GM23338 (cell line): Measurements from ENCODE around the gene RAB11FIP3. TPM values are rescaled to one million over a fixed set of nuclear protein-coding genes. Genes with fewer than 3 reads are reported as not detected.

Experiments
- ATAC-seq: fragments of 200-7000 bp; cut with Tn5 transposase; 3 replicates; pipeline ENCODE4 v1.9.1; 2020
- DNase-seq: peaks from one replicate; pipeline ENCODE4 v3.0.0-alpha.2; 2015; ENCODE audit warnings: low spot score
- H2AFZ ChIP-seq: fragments of 200-600 bp; sonication (generic); 2 replicates; pipeline ENCODE4 v1.8.0; 2016; ENCODE audit warnings: antibody characterized with exemption, mild to moderate bottlenecking, moderate library complexity
- H3F3A ChIP-seq: fragments of 200-600 bp; sonication (generic); replicated peaks from 2 replicates; pipeline ENCODE4 v1.8.0; 2017; ENCODE audit warnings: antibody characterized with exemption, mixed run types, low read depth
- H3K27ac ChIP-seq: fragments of 200-600 bp; sonication (generic); 2 replicates; pipeline ENCODE4 v1.6.1; 2016; ENCODE audit warnings: low read depth
- H3K27me3 ChIP-seq: fragments of 200-600 bp; sonication (generic); 2 replicates; pipeline ENCODE4 v1.8.0; 2016; ENCODE audit warnings: mild to moderate bottlenecking, mixed run types, moderate library complexity; ENCODE audit not compliant: insufficient read depth
- H3K36me3 ChIP-seq: fragments of 200-600 bp; sonication (generic); 2 replicates; pipeline ENCODE4 v1.8.0; 2016; ENCODE audit warnings: mild to moderate bottlenecking; ENCODE audit not compliant: insufficient read depth
- H3K4me1 ChIP-seq: fragments of 200-600 bp; sonication (generic); 2 replicates; pipeline ENCODE4 v1.8.0; 2016; ENCODE audit warnings: mild to moderate bottlenecking, moderate library complexity; ENCODE audit not compliant: insufficient read depth
- H3K4me2 ChIP-seq: fragments of 200-600 bp; sonication (generic); 2 replicates; pipeline ENCODE4 v1.7.1; 2017; ENCODE audit warnings: mixed run types
- H3K4me3 ChIP-seq: fragments of 200-600 bp; sonication (generic); 2 replicates; pipeline ENCODE4 v1.6.1; 2016; ENCODE audit warnings: mixed run types
- H3K79me2 ChIP-seq: fragments of 200-600 bp; sonication (generic); replicated peaks from 2 replicates; pipeline ENCODE4 v1.8.0; 2017; ENCODE audit warnings: mild to moderate bottlenecking; ENCODE audit not compliant: insufficient read depth
- H3K9me2 ChIP-seq: fragments of 200-600 bp; sonication (generic); 2 replicates; pipeline ENCODE4 v1.8.0; 2017; ENCODE audit not compliant: insufficient read depth
- H4K20me1 ChIP-seq: fragments of 200-600 bp; sonication (generic); replicated peaks from 2 replicates; pipeline ENCODE4 v1.8.0; 2017; ENCODE audit warnings: mild to moderate bottlenecking; ENCODE audit not compliant: insufficient read depth
- H3K27ac Mint-ChIP-seq: 2 replicates; pipeline ENCODE4 v1.8.0; 2020; ENCODE audit warnings: inconsistent platforms, mild to moderate bottlenecking, moderate library complexity, mixed read lengths
- H3K27me3 Mint-ChIP-seq: 3 replicates; pipeline ENCODE4 v1.8.0; 2022; ENCODE audit warnings: low read depth, mild to moderate bottlenecking, moderate library complexity, mixed read lengths, inconsistent platforms; ENCODE audit not compliant: insufficient read depth, poor library complexity
- H3K36me3 Mint-ChIP-seq: 3 replicates; pipeline ENCODE4 v1.8.0; 2021; ENCODE audit warnings: low read depth, mild to moderate bottlenecking, inconsistent platforms, moderate library complexity, mixed read lengths
- H3K4me1 Mint-ChIP-seq: 3 replicates; pipeline ENCODE4 v1.8.0; 2020; ENCODE audit warnings: mild to moderate bottlenecking, inconsistent platforms, mixed read lengths
- H3K4me3 Mint-ChIP-seq: 3 replicates; pipeline ENCODE4 v1.8.0; 2021; ENCODE audit warnings: moderate library complexity, mild to moderate bottlenecking, inconsistent platforms, mixed read lengths
- H3K9me3 Mint-ChIP-seq: 3 replicates; pipeline ENCODE4 v1.8.0; 2020; ENCODE audit warnings: moderate library complexity, mild to moderate bottlenecking, inconsistent platforms, mixed read lengths
- CREB1 ChIP-seq: fragments of 250-450 bp; sonication (Bioruptor Pico); IDR thresholded peaks from 2 replicates; pipeline ENCODE4 v1.5.0; 2020; ENCODE audit warnings: low read depth, mild to moderate bottlenecking, moderate library complexity
- CTCF ChIP-seq, 2 experiments: fragments of 200-600 bp in 1 of 2; sonication (generic) in 1 of 2; conservative IDR thresholded peaks; 2 replicates each; pipeline versions ENCODE4 v1.5.1 to v1.6.1; 2016 to 2017; ENCODE audit warnings: antibody characterized with exemption in 2 of 2, low read depth in 2 of 2, mild to moderate bottlenecking in 2 of 2, moderate library complexity in 1 of 2
- ETS1 ChIP-seq: IDR thresholded peaks from 2 replicates; pipeline ENCODE4 v1.6.1; 2016; ENCODE audit warnings: antibody characterized with exemption
- EZH2 ChIP-seq: fragments of 200-600 bp; sonication (generic); IDR thresholded peaks from one replicate; pipeline ENCODE4 v1.8.0; 2017; ENCODE audit warnings: antibody characterized with exemption, mild to moderate bottlenecking, low read depth; ENCODE audit not compliant: unreplicated experiment
- EZH2phosphoT487 ChIP-seq: fragments of 200-600 bp; sonication (generic); IDR thresholded peaks from one replicate; pipeline ENCODE4 v1.8.1; 2018; ENCODE audit warnings: antibody characterized with exemption; ENCODE audit not compliant: unreplicated experiment
- JUNB ChIP-seq: IDR thresholded peaks from one replicate; pipeline ENCODE4 v1.6.1; 2016; ENCODE audit warnings: antibody characterized with exemption; ENCODE audit not compliant: unreplicated experiment
- NANOG ChIP-seq: IDR thresholded peaks from 2 replicates; pipeline ENCODE4 v1.6.1; 2016; ENCODE audit warnings: antibody characterized with exemption, borderline replicate concordance
- POLR2AphosphoS5 ChIP-seq: IDR thresholded peaks from 2 replicates; pipeline ENCODE4 v1.6.1; 2016; ENCODE audit warnings: antibody characterized with exemption, low read depth
- REST ChIP-seq: IDR thresholded peaks from one replicate; pipeline ENCODE4 v1.6.1; 2018; ENCODE audit warnings: antibody characterized with exemption; ENCODE audit not compliant: unreplicated experiment
- STAT1 ChIP-seq: IDR thresholded peaks from one replicate; pipeline ENCODE4 v1.6.1; 2016; ENCODE audit warnings: antibody characterized with exemption; ENCODE audit not compliant: unreplicated experiment
- ZNF114 ChIP-seq: fragments of 250-450 bp; sonication (Bioruptor Pico); IDR thresholded peaks from 2 replicates; pipeline ENCODE4 v1.5.0; 2020; ENCODE audit warnings: mild to moderate bottlenecking, moderate library complexity
- ZNF331 ChIP-seq: fragments of 250-450 bp; sonication (Bioruptor Pico); IDR thresholded peaks from 2 replicates; pipeline ENCODE4 v1.5.0; 2020; ENCODE audit warnings: low read depth, mild to moderate bottlenecking, moderate library complexity
- ZNF462 ChIP-seq: fragments of 250-450 bp; sonication (Bioruptor Pico); IDR thresholded peaks from 2 replicates; pipeline ENCODE4 v1.5.0; 2020; ENCODE audit warnings: mild to moderate bottlenecking, moderate library complexity
- polyA plus RNA-seq: library from polyadenylated mRNA; unstranded; fragments of >200 nt; fragmentation: Nextera tagmentation; extraction: Ambion mirVana; gene quantifications from 2 replicates; pipeline ENCODE4 v1.2.1, GENCODE V29; 2016
- total RNA-seq: library from RNA; depleted of rRNA; stranded (reverse); fragments of >200 nt; shearing (Covaris generic); gene quantifications from 2 replicates; pipeline ENCODE4 v1.2.3, GENCODE V29; 2014

The RAB11FIP3 gene
- total and polyA plus RNA-seq, 2 experiments from 2014 or later, result 3.2 to 29.2 TPM

- no peak overlapping the region for H3K27ac ChIP-seq
- peaks cover 33% of the 10 kb centered on the region for H3K79me2 ChIP-seq
- no peak overlapping the region for H3K4me3 ChIP-seq
- H2AFZ ChIP-seq, result no peak overlapping the region
- no peaks in the 10 kb centered on the region; the same call in none of the 2 replicates for H4K20me1 ChIP-seq
- TF ChIP-seq ZNF114 (CRISPR knock-in tag) (no peak), CREB1 (CRISPR knock-in tag) (no peak), CTCF (conservative IDR thresholded peaks at IDR 0.05; ENCODE audit: low read depth in 2 of 2) (no peak), POLR2AphosphoS5 (no peak), ZNF462 (CRISPR knock-in tag) (no peak), EZH2phosphoT487 (no peak), REST (no peak), ETS1 (no peak), JUNB (no peak), STAT1 (no peak), NANOG (no peak), ZNF331 (no peak), EZH2 (no peak)
- no peaks in the 10 kb centered on the region for H3K4me1 ChIP-seq
- Mint-ChIP-seq H3K27me3 (peaks cover 9% of the 10 kb centered on the region), H3K36me3 (no peaks in the 10 kb centered on the region), H3K9me3 (no peaks in the 10 kb centered on the region), H3K27ac (no peak overlapping the region), H3K4me1 (peaks cover 5% of the 10 kb centered on the region; the same call in 1 of the 3 replicates), H3K4me3 (no peak overlapping the region)
- no peak for DNase-seq
- no peak overlapping the region for H3K4me2 ChIP-seq
- no peaks in the 10 kb centered on the region for H3K27me3 ChIP-seq
- peak; percentile 41 for ATAC-seq
- H3K36me3 ChIP-seq, result no peaks in the 10 kb centered on the region
- H3K9me2 ChIP-seq, result no peaks in the 10 kb centered on the region
- no peaks in the 10 kb centered on the region for H3F3A ChIP-seq
Measured at GRCh38 chr16:445566-445965, 20.1 kb downstream of the RAB11FIP3 start.
